NCI-H2171 (cell line): ENCODE data around the gene RGR.
"Not testable (repeated sequence)": the region's sequence is repeated elsewhere in the genome, so short reads cannot be mapped to it uniquely, and the experiment has no call there.

Source experiments
- DNase-seq: peaks from one replicate; lab custom pipeline; 2025; lab: John Stamatoyannopoulos, UW

RGR gene

DNA sequence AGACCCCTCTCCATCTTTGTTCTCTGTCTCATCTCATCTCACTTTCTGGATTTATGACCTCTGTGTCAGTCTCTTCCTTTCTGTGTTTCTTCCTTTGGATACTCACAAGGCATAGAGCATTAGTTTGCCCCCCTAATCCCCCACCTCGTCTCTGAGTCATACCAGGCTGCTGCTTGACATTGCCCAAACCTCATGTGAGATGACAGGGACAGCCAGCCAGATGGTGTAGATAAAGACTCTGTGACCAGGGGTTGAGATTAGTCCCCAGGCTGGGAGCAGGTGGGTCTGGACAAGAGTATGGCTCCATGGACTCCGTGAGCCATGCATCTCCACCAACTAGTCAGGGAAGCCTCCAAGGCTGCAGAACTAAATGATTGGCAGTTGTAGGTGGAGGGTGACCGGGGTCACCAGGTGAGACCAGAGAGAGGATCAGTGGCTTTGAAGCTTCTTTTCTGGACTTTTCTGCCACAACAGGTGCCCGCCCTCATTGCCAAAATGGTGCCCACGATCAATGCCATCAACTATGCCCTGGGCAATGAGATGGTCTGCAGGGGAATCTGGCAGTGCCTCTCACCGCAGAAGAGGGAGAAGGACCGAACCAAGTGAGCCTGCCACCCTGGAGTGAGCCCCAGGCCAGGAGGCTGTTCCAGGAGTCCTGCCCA, 13.3 kb downstream of the RGR start:
- no peak for DNase-seq

DNA sequence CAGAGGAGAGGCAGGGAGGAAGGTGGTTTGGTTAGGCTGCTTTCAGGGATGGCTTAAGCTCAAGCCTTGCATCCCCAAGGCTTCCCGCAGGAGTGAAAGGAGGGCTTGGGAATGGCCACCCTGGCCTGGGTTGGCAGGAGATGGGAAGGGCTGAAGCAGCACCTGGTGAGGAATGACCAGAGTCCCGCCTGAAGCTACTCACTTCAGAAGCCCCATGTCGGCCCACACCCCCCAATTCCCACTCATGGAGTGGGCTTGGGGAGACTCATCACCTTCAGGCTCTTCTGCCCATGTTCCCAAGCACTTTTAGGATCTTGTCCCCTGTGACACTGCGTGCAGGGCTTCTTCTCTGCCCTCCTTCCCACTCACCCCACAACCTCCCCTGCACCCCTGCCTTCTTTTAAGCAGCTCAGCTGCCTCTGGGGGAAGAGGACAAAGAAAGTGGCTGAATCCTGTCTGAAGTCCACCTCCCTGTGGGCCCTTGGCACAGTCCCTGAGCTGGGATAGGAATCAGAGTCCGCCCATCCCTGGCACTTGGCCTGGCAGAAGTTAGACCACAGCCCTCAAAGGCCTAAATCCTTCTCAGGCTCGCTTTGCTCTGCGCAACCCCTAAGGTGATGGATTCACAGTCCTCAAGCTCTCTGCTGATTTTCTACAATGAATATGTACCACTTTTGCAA, 16.5 kb downstream of the RGR start:
- DNase-seq, result no peak

GRCh38 chr10:84262190-84262956, 17.5 kb downstream of the RGR start:
- no peak for DNase-seq

- no peak for DNase-seq
These were observed 18.9 kb downstream of the RGR start for GRCh38 chr10:84263716-84264115.

DNA sequence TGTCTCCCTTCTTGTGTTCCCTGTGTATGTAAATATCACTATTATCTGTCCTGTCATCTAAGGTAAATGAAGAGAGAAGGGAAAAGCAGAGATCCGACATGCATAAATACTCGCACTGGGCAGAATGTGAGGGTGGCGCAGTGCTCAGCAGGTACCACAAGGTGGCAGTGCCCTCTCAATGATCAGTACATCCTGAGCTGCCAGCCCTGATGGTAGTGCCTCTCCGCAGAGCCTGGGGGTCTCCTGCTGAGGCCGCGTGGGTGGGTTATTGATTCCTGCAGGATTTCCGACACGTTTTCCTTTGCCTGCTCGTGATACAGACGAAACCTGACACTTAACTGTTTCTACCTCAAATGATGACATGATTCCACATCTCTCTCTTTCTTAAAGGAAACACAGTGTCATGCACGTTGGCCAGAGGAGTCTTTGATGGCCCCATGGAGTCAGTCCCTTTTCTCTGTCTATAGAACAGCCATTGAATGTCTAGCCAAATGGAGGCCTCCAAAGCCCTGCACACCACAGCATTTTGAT, 19.8 kb downstream of the RGR start:
- DNase-seq, result peak; percentile 45

DNA sequence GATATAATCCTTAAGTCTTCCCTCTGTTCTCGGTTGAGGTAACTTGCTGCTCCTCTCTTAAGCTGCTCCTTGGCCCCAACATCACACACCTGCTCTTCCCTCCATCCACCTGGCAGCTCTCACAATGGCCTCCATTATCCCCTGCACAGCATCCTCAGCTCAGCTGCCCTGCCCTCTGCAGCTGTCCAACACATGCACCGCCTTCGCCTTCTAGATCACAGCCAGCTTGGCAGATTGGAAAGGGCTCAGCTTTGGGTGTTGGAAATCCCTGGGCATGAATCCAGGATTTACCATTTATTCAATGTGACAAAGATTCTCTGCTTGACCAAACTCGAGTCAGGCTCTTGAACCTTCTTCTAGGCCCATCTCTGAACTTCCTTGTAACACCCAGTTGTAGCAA, 20.6 kb downstream of the RGR start:
- DNase-seq, result peak; percentile 5

DNA sequence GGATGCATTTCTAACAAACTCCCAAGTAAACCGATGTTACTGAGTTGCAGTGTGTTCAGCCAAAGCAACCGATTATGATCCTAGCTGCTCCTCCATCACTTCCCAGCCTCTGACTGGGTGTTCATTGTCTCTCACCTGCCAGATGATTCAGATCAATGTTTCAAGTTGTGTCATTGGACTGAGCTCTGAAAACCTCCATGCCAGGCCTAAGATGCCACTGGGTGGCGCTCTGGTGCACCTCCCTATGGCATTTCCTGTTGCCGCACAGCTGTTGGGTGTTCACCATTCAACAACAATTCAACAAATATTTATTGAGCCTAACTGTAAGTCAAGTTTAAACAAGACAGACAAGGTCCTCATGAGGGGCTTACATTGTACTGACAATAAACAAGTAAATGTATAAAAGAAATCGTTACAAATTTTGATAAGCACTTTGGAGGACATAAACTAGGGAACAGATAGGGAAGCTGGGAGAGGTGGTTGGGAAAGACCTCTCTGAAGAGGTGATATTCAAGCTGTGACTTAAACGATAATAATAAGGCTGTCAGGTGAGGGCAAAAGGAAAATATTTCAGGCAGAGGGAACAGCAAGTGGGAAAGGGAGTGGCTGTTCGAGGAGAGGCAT, 22.8 kb downstream of the RGR start:
- DNase-seq, result no peak

GRCh38 chr10:84269162-84269561, 24.3 kb downstream of the RGR start:
- no peak for DNase-seq

- DNase-seq, result no peak
These were observed 24.9 kb downstream of the RGR start for GRCh38 chr10:84269773-84270172.

GRCh38 chr10:84270708-84271107, 25.9 kb downstream of the RGR start:
- DNase-seq, result no peak

GRCh38 chr10:84279876-84280475, 35.1 kb downstream of the RGR start:
- not testable (repeated sequence) for DNase-seq

DNA sequence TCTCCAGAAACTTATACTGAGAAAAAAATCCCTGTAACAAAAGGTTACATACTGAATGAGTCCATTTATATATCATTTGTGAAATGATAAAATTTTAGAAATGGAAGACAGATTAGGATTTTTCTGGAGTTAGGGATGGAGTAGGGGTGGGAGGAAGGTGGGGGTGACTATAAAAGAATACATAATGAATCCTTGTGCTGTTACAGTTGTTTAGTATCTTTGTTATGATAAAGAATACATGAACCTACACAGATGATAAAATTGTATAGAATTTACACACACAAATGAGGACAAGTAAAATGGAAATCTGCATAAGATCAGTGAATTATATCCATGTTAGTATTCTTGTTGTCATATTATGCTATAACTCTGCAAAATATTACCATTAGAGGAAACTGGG, 41.8 kb downstream of the RGR start:
- DNase-seq, result no peak

GRCh38 chr10:84288151-84288550, 43.3 kb downstream of the RGR start:
- DNase-seq, result no peak

GRCh38 chr10:84289521-84290200, 44.8 kb downstream of the RGR start:
- DNase-seq, result no peak

GRCh38 chr10:84290235-84290634, 45.4 kb downstream of the RGR start:
- DNase-seq, result no peak

- no peak for DNase-seq
These were observed 46.5 kb downstream of the RGR start for GRCh38 chr10:84291384-84291783.

- no peak for DNase-seq
These were observed 47.6 kb downstream of the RGR start for GRCh38 chr10:84292502-84292901.

- DNase-seq, result no peak
These were observed 48.3 kb downstream of the RGR start for GRCh38 chr10:84293171-84293570.

DNA sequence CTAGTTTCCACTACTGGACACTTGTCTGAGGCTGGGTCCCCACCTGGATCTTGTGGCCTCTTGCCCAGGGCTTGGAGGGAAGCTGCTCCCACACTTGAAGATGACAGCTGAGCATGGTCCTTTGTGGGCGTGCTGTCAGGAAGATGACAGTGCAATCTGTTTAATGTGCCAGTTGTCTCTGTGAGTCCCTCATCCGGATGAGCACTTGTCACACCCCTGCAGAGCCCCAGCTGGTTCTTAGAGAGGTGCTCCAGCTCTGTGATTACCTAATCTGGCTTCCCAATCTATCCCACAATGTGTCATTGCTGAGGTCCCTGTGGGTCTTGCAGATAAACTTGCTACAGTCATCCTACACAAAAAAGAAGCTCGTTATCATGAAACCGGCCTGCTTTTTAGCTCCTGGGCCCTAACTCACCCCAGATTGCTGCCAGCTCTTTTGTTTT, 48.7 kb downstream of the RGR start:
- DNase-seq, result peak; percentile 6

GRCh38 chr10:84294766-84295447, 50.1 kb downstream of the RGR start:
- no peak for DNase-seq
